ENCODE data around the gene B3GNT5.
"Not testable (repeated sequence)": the region's sequence is repeated elsewhere in the genome, so short reads cannot be mapped to it uniquely, and the experiment has no call there.

B3GNT5 gene

GRCh38 chr3:183218826-183219225, 34.2 kb upstream of the B3GNT5 start:
- Mint-ChIP-seq H3K4me1 (ENCODE audit: low read depth) (peaks cover 15% of the 10 kb centered on the region), H3K36me3 (ENCODE audit: low read depth) (no peaks in the 10 kb centered on the region), H3K9me3 (no peaks in the 10 kb centered on the region), H3K27ac (no peak overlapping the region), H3K4me3 (no peak overlapping the region), H3K27me3 (ENCODE audit: low read depth) (no peaks in the 10 kb centered on the region)
- no peak for DNase-seq (ENCODE audit: low spot score)

- Mint-ChIP-seq H3K27me3 (ENCODE audit: low read depth) (no peaks in the 10 kb centered on the region), H3K4me3 (no peak overlapping the region), H3K4me1 (ENCODE audit: low read depth) (peaks cover 28% of the 10 kb centered on the region), H3K27ac (no peak overlapping the region), H3K36me3 (ENCODE audit: low read depth) (no peaks in the 10 kb centered on the region), H3K9me3 (no peaks in the 10 kb centered on the region)
- DNase-seq (ENCODE audit: low spot score): no peak
These were observed 32.2 kb upstream of the B3GNT5 start for GRCh38 chr3:183220828-183221227.

- no peak for DNase-seq (ENCODE audit: low spot score)
- Mint-ChIP-seq H3K27me3 (ENCODE audit: low read depth) (no peaks in the 10 kb centered on the region), H3K4me3 (no peak overlapping the region), H3K9me3 (no peaks in the 10 kb centered on the region), H3K27ac (no peak overlapping the region), H3K36me3 (ENCODE audit: low read depth) (no peaks in the 10 kb centered on the region), H3K4me1 (ENCODE audit: low read depth) (peaks cover 32% of the 10 kb centered on the region)
These were observed 30.3 kb upstream of the B3GNT5 start for GRCh38 chr3:183222631-183223235.

GRCh38 chr3:183224180-183224970, 28.7 kb upstream of the B3GNT5 start:
- Mint-ChIP-seq H3K36me3 (ENCODE audit: low read depth) (no peaks in the 10 kb centered on the region), H3K27me3 (ENCODE audit: low read depth) (no peaks in the 10 kb centered on the region), H3K9me3 (no peaks in the 10 kb centered on the region), H3K4me3 (peak overlapping the region; percentile 66), H3K27ac (peak overlapping the region; percentile 75), H3K4me1 (ENCODE audit: low read depth) (peaks cover 27% of the 10 kb centered on the region)
- DNase-seq (ENCODE audit: low spot score): peak; percentile 75

GRCh38 chr3:183226333-183226890, 26.6 kb upstream of the B3GNT5 start:
- Mint-ChIP-seq H3K27ac (no peak overlapping the region), H3K27me3 (ENCODE audit: low read depth) (no peaks in the 10 kb centered on the region), H3K4me1 (ENCODE audit: low read depth) (peaks cover 27% of the 10 kb centered on the region), H3K9me3 (no peaks in the 10 kb centered on the region), H3K4me3 (no peak overlapping the region), H3K36me3 (ENCODE audit: low read depth) (no peaks in the 10 kb centered on the region)
- no peak for DNase-seq (ENCODE audit: low spot score)

- DNase-seq (ENCODE audit: low spot score): peak; percentile 70
- H3K27me3 Mint-ChIP-seq (ENCODE audit: low read depth): no peaks in the 10 kb centered on the region
- no peak overlapping the region for H3K27ac Mint-ChIP-seq
- no peaks in the 10 kb centered on the region for H3K9me3 Mint-ChIP-seq
- peaks cover 27% of the 10 kb centered on the region for H3K4me1 Mint-ChIP-seq (ENCODE audit: low read depth)
- H3K36me3 Mint-ChIP-seq (ENCODE audit: low read depth): no peaks in the 10 kb centered on the region
- no peak overlapping the region for H3K4me3 Mint-ChIP-seq
These were observed 25.5 kb upstream of the B3GNT5 start for GRCh38 chr3:183227586-183227985.

GRCh38 chr3:183229178-183229577, 23.9 kb upstream of the B3GNT5 start:
- Mint-ChIP-seq H3K36me3 (ENCODE audit: low read depth) (no peaks in the 10 kb centered on the region), H3K4me3 (no peak overlapping the region), H3K27me3 (ENCODE audit: low read depth) (no peaks in the 10 kb centered on the region), H3K4me1 (ENCODE audit: low read depth) (peaks cover 19% of the 10 kb centered on the region), H3K9me3 (no peaks in the 10 kb centered on the region), H3K27ac (no peak overlapping the region)
- DNase-seq (ENCODE audit: low spot score): no peak

- not testable (repeated sequence) for H3K27me3 Mint-ChIP-seq (ENCODE audit: low read depth); H3K9me3 Mint-ChIP-seq; H3K4me3 Mint-ChIP-seq; DNase-seq (ENCODE audit: low spot score); H3K36me3 Mint-ChIP-seq (ENCODE audit: low read depth); H3K27ac Mint-ChIP-seq
- peaks cover 11% of the 10 kb centered on the region for H3K4me1 Mint-ChIP-seq (ENCODE audit: low read depth)
These were observed 22.8 kb upstream of the B3GNT5 start for GRCh38 chr3:183230251-183230650.

GRCh38 chr3:183230826-183231225, 22.2 kb upstream of the B3GNT5 start:
- Mint-ChIP-seq H3K27ac (no peak overlapping the region), H3K4me3 (no peak overlapping the region), H3K27me3 (ENCODE audit: low read depth) (no peaks in the 10 kb centered on the region), H3K4me1 (ENCODE audit: low read depth) (peaks cover 10% of the 10 kb centered on the region), H3K36me3 (ENCODE audit: low read depth) (no peaks in the 10 kb centered on the region), H3K9me3 (no peaks in the 10 kb centered on the region)
- no peak for DNase-seq (ENCODE audit: low spot score)

- Mint-ChIP-seq H3K27me3 (ENCODE audit: low read depth) (no peaks in the 10 kb centered on the region), H3K36me3 (ENCODE audit: low read depth) (no peaks in the 10 kb centered on the region), H3K27ac (no peak overlapping the region), H3K4me3 (no peak overlapping the region), H3K4me1 (ENCODE audit: low read depth) (peaks cover 3% of the 10 kb centered on the region), H3K9me3 (no peaks in the 10 kb centered on the region)
- no peak for DNase-seq (ENCODE audit: low spot score)
These were observed 19.1 kb upstream of the B3GNT5 start for GRCh38 chr3:183233966-183234365.

GRCh38 chr3:183239046-183239445, 14.0 kb upstream of the B3GNT5 start:
- Mint-ChIP-seq H3K36me3 (ENCODE audit: low read depth) (peaks cover 8% of the 10 kb centered on the region), H3K27me3 (ENCODE audit: low read depth) (no peaks in the 10 kb centered on the region), H3K4me3 (no peak overlapping the region), H3K4me1 (ENCODE audit: low read depth) (no peaks in the 10 kb centered on the region), H3K9me3 (peaks cover 33% of the 10 kb centered on the region), H3K27ac (no peak overlapping the region)
- DNase-seq (ENCODE audit: low spot score): no peak

- Mint-ChIP-seq H3K27ac (no peak overlapping the region), H3K27me3 (ENCODE audit: low read depth) (no peaks in the 10 kb centered on the region), H3K4me3 (no peak overlapping the region), H3K4me1 (ENCODE audit: low read depth) (no peaks in the 10 kb centered on the region), H3K36me3 (ENCODE audit: low read depth) (peaks cover 8% of the 10 kb centered on the region), H3K9me3 (peaks cover 33% of the 10 kb centered on the region)
- DNase-seq (ENCODE audit: low spot score): no peak
These were observed 10.6 kb upstream of the B3GNT5 start for GRCh38 chr3:183242431-183242830.

GRCh38 chr3:183244219-183244618, 8.8 kb upstream of the B3GNT5 start:
- peaks cover 33% of the 10 kb centered on the region for H3K9me3 Mint-ChIP-seq
- H3K27ac Mint-ChIP-seq: no peak overlapping the region
- H3K36me3 Mint-ChIP-seq (ENCODE audit: low read depth): peaks cover 8% of the 10 kb centered on the region
- no peak for DNase-seq (ENCODE audit: low spot score)
- H3K27me3 Mint-ChIP-seq (ENCODE audit: low read depth): no peaks in the 10 kb centered on the region
- no peak overlapping the region for H3K4me3 Mint-ChIP-seq
- no peaks in the 10 kb centered on the region for H3K4me1 Mint-ChIP-seq (ENCODE audit: low read depth)

GRCh38 chr3:183244981-183245476, 8.0 kb upstream of the B3GNT5 start:
- Mint-ChIP-seq H3K27ac (no peak overlapping the region), H3K27me3 (ENCODE audit: low read depth) (no peaks in the 10 kb centered on the region), H3K36me3 (ENCODE audit: low read depth) (peaks cover 6% of the 10 kb centered on the region), H3K4me1 (ENCODE audit: low read depth) (no peaks in the 10 kb centered on the region), H3K4me3 (no peak overlapping the region), H3K9me3 (peaks cover 29% of the 10 kb centered on the region)
- DNase-seq (ENCODE audit: low spot score): no peak

All from T-helper 2 cell treated with Interferon-gamma antibody and Interleukin-4, amounts not matched to agents 5 μg/mL and 100 μg/mL, for 36 hours (primary cell).